Dermis lymphatic vessel endothelial cell (primary cell): Measurements from ENCODE around the gene TMEM131. TPM values are rescaled to one million over a fixed set of nuclear protein-coding genes. Genes with fewer than 3 reads are reported as not detected.

Source experiments
- total RNA-seq: library from RNA; depleted of rRNA; stranded (reverse); fragments of >200 nt; gene quantifications from 2 replicates; pipeline ENCODE4 v1.2.1, GENCODE V29; 2014

TMEM131 gene, protein sequence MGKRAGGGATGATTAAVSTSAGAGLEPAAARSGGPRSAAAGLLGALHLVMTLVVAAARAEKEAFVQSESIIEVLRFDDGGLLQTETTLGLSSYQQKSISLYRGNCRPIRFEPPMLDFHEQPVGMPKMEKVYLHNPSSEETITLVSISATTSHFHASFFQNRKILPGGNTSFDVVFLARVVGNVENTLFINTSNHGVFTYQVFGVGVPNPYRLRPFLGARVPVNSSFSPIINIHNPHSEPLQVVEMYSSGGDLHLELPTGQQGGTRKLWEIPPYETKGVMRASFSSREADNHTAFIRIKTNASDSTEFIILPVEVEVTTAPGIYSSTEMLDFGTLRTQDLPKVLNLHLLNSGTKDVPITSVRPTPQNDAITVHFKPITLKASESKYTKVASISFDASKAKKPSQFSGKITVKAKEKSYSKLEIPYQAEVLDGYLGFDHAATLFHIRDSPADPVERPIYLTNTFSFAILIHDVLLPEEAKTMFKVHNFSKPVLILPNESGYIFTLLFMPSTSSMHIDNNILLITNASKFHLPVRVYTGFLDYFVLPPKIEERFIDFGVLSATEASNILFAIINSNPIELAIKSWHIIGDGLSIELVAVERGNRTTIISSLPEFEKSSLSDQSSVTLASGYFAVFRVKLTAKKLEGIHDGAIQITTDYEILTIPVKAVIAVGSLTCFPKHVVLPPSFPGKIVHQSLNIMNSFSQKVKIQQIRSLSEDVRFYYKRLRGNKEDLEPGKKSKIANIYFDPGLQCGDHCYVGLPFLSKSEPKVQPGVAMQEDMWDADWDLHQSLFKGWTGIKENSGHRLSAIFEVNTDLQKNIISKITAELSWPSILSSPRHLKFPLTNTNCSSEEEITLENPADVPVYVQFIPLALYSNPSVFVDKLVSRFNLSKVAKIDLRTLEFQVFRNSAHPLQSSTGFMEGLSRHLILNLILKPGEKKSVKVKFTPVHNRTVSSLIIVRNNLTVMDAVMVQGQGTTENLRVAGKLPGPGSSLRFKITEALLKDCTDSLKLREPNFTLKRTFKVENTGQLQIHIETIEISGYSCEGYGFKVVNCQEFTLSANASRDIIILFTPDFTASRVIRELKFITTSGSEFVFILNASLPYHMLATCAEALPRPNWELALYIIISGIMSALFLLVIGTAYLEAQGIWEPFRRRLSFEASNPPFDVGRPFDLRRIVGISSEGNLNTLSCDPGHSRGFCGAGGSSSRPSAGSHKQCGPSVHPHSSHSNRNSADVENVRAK (N-terminal part only)
- total RNA-seq: 13.2 and 15.4 TPM in 2 replicates

DNA sequence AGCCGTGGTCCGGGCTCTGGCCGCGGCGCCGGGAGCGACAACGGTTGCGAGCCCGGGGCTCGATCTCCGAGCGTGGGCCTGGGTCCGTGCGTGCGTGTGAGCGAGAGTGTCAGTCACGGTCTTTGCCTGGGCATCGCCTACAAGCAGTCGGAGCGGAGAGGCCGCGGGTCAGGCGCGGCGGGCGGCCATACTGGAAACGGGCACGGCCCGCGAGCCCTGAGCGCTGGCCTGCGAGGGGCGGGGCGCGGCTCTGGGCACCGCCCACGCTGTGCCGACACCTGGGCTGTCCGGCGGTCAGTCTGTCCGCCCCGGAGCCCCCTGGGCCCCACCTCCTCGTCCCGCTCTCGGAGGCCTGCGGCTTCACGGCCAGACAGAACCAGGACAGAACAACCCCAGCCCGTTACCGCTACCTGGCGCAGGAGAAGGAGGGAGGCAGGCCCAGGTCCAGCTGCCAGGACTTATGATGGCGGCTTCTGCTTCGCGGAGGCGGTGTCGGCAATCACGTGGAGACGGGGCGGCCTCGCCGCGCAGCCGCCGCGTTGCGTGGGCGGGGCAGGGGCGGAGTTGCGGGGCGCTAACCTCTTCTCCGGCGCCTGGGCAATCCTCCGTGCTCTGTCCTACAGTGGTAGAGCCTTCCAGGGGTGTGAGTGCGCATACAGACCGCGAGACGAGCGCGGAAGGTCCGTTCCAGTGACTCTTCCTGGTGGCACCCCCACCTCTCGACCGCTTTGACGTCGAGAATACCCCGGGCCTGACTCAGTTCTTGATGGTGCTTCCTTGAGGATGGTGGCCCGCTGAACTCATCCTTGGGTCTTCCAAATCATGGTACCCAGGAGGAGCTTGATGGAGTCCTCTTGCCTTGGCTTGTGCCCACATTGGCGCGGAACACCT lies at the start of gene TMEM131:
TSS of gene TMEM131 (minus strand) at position 215 of the 891 bp plus-strand sequence. CDS start 286 bp downstream, outside the sequence.

DNA sequence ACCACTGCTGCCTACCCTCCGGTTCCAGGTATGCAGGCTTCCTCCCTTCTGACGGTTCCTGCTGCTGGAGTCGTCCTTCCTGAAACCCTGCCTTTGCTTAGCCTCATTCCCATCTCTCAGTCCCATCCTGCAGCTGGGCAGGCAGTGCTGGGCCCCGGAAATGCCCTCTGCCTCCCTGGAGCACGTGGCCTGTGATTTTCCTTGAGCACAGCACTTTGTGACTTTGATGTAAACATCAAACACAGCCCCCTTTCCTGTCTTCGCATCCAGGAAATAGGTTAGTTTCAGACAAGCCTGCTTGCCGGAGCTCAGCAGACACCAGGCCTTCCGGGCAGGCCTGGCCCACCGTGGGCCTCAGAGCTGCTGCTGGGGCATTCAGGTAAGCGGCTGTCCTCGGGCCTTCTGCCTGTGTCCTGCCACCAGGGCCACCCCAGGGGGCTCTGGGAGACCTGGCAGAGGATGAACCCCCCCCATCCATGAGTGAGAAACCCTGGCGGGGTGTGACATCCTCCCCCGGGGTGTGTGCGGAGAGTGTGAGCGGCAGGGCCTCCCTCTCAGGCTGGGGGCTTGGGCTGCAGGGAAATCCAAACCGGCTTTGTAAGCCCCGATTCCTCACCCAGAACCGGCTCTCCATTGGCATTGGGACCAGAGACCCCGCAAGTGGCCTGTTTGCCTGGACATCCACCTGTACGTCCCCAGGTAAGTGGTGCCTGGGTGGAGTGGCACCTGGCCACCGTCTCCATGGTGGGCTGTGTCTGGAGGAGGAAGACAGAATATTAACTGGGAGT lies 282.3 kb downstream of the TMEM131 start, which contains the start of gene ZAP70:
TSS of gene ZAP70 (plus strand) at position 281 of the 788 bp plus-strand sequence. CDS start 10,461 bp downstream, outside the sequence.

Other genes starting within 250 kb of the TMEM131 start
- gene VWA3B, start 91.2 kb upstream of the TMEM131 start, total RNA-seq: not detected in 2 replicates